Measurements from ENCODE around the gene SFI1.

The SFI1 gene

DNA sequence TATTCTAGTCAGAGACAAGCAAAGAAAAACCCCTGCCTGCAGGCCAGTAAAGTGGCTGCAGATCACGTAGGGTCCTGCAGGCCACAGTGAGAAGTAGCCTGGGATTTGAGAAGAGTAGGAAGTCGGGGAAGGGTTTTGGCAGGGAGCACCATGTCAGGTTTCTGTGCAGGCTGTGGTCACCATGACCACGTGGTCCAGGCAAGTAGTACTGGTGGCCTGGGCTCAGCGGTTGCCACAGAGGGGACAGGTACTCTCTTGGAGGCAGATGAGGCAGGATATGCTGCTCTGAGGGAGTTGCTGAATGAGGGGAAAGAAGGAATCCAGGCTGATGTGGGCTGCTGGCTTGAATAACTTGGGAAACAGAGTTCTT, 119.1 kb downstream of the SFI1 start:
- H3K36me3 ChIP-seq (ENCODE audit: control insufficient read depth, insufficient read depth, low read length), result peaks cover 47% of the 10 kb centered on the region
- DNase-seq (ENCODE audit: extremely low read depth, insufficient read length), result no peak
- TF ChIP-seq, protein P1, sequence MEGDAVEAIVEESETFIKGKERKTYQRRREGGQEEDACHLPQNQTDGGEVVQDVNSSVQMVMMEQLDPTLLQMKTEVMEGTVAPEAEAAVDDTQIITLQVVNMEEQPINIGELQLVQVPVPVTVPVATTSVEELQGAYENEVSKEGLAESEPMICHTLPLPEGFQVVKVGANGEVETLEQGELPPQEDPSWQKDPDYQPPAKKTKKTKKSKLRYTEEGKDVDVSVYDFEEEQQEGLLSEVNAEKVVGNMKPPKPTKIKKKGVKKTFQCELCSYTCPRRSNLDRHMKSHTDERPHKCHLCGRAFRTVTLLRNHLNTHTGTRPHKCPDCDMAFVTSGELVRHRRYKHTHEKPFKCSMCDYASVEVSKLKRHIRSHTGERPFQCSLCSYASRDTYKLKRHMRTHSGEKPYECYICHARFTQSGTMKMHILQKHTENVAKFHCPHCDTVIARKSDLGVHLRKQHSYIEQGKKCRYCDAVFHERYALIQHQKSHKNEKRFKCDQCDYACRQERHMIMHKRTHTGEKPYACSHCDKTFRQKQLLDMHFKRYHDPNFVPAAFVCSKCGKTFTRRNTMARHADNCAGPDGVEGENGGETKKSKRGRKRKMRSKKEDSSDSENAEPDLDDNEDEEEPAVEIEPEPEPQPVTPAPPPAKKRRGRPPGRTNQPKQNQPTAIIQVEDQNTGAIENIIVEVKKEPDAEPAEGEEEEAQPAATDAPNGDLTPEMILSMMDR (IDR thresholded peaks at IDR 0.05; ENCODE audit: insufficient read depth, low read length, poor library complexity, severe bottlenecking), result no peak
- H3K4me3 ChIP-seq (replicated peaks; ENCODE audit: low read depth, low read length), result no peak overlapping the region
- no peaks in the 10 kb centered on the region for H3K27me3 ChIP-seq (replicated peaks; ENCODE audit: control insufficient read depth, insufficient read depth, low read length)

DNA sequence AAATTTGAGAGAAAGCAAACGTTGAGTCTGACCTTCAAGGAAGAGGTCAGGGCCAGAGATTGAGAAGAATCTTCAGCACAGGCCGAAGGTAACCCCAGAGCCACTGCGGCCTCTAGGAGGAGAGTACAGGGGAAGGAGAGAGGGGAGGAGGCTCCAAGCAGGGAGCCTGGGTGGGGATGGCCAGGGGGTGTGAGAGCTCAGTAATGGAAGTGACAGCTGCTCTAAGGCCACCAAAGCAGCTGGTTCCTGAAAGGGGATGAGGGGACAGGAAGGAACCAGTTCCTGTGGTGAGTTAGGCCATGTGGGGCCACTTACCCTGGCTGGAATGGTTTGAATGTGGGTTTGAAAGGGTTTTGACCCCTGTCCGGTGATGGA, 119.6 kb downstream of the SFI1 start:
- H3K4me3 ChIP-seq (replicated peaks; ENCODE audit: low read depth, low read length), result no peak overlapping the region
- no peaks in the 10 kb centered on the region for H3K27me3 ChIP-seq (replicated peaks; ENCODE audit: control insufficient read depth, insufficient read depth, low read length)
- DNase-seq (ENCODE audit: extremely low read depth, insufficient read length), result no peak
- H3K36me3 ChIP-seq (ENCODE audit: control insufficient read depth, insufficient read depth, low read length), result peaks cover 48% of the 10 kb centered on the region
- TF ChIP-seq, protein P1 (IDR thresholded peaks at IDR 0.05; ENCODE audit: insufficient read depth, low read length, poor library complexity, severe bottlenecking), result no peak

DNA sequence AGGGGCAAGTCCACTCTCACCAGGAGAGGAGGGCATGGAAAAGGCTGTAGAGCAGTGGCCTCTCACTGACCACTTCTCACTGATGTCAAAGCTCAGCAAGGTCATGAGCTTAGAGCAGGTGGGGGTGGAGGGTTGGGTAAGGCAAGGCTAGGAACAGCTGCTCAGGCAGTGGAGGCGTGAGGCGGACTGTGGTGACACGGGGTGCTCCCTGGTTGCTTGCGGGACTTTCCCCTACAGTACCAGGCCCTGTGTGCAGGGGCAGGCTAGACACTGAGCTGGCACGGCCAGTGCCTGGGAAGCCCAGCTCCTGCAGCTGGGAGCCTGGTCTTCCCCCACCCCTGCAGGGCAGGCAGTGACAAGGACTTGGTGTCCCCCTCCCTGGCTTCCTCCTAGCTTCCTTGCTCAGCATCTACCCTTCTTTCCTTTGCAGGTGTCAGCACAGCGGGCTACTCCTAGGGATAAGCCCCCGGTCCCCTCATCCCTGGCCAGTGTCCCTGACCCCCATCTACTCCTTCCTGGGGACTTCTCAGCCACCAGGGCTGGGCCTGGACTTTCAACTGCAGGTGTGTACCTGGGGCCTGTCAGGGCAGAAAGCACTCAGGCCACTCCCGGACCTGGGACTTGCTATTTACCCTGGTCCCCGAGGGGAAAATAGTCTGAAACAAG, 120.1 kb downstream of the SFI1 start:
- H3K4me3 ChIP-seq (replicated peaks; ENCODE audit: low read depth, low read length), result no peak overlapping the region
- H3K27me3 ChIP-seq (replicated peaks; ENCODE audit: control insufficient read depth, insufficient read depth, low read length), result no peaks in the 10 kb centered on the region
- TF ChIP-seq, protein P1 (IDR thresholded peaks at IDR 0.05; ENCODE audit: insufficient read depth, low read length, poor library complexity, severe bottlenecking), result no peak
- DNase-seq (ENCODE audit: extremely low read depth, insufficient read length), result peak; percentile 59
- peaks cover 49% of the 10 kb centered on the region for H3K36me3 ChIP-seq (ENCODE audit: control insufficient read depth, insufficient read depth, low read length)

DNA sequence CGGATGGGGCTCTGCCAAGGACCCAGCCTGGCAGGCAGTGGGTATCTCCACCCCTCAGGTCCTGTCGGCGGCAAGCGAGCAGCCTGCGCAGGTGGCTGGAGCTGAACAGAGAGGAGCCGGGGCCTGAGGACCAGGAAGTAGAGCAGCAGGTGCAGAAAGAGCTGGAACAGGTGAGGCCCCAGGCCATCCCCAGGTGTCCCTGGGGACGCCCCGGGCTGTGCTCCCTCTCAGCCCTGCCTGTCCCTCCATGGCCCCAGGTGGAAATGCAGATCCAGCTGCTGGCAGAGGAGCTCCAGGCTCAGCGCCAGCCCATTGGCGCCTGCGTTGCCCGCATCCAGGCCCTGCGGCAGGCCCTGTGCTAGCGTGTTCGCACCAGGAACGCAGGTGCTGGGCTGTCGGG, 121.7 kb downstream of the SFI1 start:
- Histone ChIP-seq H3K4me3 (replicated peaks; ENCODE audit: low read depth, low read length) (no peak overlapping the region), H3K27me3 (replicated peaks; ENCODE audit: control insufficient read depth, insufficient read depth, low read length) (no peaks in the 10 kb centered on the region), H3K36me3 (ENCODE audit: control insufficient read depth, insufficient read depth, low read length) (peaks cover 57% of the 10 kb centered on the region)
- DNase-seq (ENCODE audit: extremely low read depth, insufficient read length), result no peak
- TF ChIP-seq, protein P1 (IDR thresholded peaks at IDR 0.05; ENCODE audit: insufficient read depth, low read length, poor library complexity, severe bottlenecking), result no peak

DNA sequence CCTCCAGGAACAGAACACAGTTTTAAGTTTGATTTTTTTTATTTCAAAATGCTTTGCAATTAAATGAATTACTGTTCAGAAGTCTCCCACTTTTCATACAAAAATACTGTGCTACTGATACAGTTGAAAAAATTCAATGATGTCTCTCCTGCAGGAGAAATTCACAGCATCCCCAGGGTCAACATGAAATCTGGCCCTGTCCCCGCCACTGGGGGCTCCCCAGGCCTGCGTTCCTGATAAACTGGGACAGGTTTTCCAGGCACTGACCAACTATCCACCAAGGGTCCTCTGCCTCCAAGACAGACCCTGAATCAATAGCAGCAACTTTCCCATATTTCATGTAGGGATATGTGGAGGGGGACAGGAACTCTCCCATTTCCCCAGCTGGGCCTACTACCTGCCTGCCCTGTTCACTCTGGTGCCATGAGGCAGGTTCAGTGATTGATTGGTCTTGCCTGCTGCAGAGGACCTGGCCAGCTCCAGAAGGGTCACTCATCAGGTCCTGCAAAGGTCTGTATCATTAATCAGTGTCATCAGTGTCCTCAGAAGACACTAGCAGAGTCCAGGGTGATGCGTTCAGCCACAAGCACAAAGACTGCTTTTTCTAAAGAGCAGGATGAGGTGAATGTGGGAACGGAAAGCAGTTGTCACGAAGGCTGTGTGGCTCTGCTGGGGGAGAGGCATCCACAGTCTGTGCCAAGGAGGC, 122.3 kb downstream of the SFI1 start:
- Histone ChIP-seq H3K4me3 (replicated peaks; ENCODE audit: low read depth, low read length) (no peak overlapping the region), H3K27me3 (replicated peaks; ENCODE audit: control insufficient read depth, insufficient read depth, low read length) (no peaks in the 10 kb centered on the region), H3K36me3 (ENCODE audit: control insufficient read depth, insufficient read depth, low read length) (peaks cover 58% of the 10 kb centered on the region)
- TF ChIP-seq, protein P1 (IDR thresholded peaks at IDR 0.05; ENCODE audit: insufficient read depth, low read length, poor library complexity, severe bottlenecking), result no peak
- no peak for DNase-seq (ENCODE audit: extremely low read depth, insufficient read length)

Data from GM06990 (cell line).